MCF 10A (cell line): ENCODE measurements around the gene GREB1L. TPM values are rescaled to one million over a fixed set of nuclear protein-coding genes. Genes with fewer than 3 reads are reported as not detected.

Experiments used
- BruUV-seq: library from RNA; stranded (reverse); fragments of 400-500 nt; replicated peaks from 2 replicates; lab custom pipeline; 2021; lab: Mats Ljungman, UMichigan
- CTCF ChIA-PET: fragments of 300-600 bp; sonication (Branson Sonifier 250); formaldehyde crosslinking; extraction: SDS; loops from one replicate; lab custom pipeline; 2021; ENCODE audit warnings: antibody characterized with exemption, inconsistent platforms; lab: Yijun Ruan, JAX
- POLR2A ChIA-PET: fragments of 300-600, 350-650 bp; sonication (Branson Sonifier 250); formaldehyde crosslinking; extraction: SDS; loops from one replicate; lab custom pipeline; 2020; ENCODE audit warnings: antibody characterized with exemption, inconsistent platforms; lab: Yijun Ruan, JAX
- DNase-seq: peaks from one replicate; pipeline ENCODE4 v3.0.0-alpha.2; 2018; ENCODE audit not compliant: unreplicated experiment
- H3K27ac Mint-ChIP-seq: one replicate; pipeline ENCODE4 v1.8.0; 2022; ENCODE audit warnings: mild to moderate bottlenecking, low read depth, mixed read lengths; ENCODE audit not compliant: unreplicated experiment
- H3K27me3 Mint-ChIP-seq: one replicate; pipeline ENCODE4 v1.8.0; 2022; ENCODE audit warnings: mixed read lengths; ENCODE audit not compliant: insufficient read depth, unreplicated experiment
- H3K36me3 Mint-ChIP-seq: one replicate; pipeline ENCODE4 v1.8.0; 2022; ENCODE audit warnings: mild to moderate bottlenecking, moderate library complexity, mixed read lengths; ENCODE audit not compliant: insufficient read depth, unreplicated experiment
- H3K4me1 Mint-ChIP-seq: one replicate; pipeline ENCODE4 v1.8.0; 2022; ENCODE audit warnings: mixed read lengths; ENCODE audit not compliant: insufficient read depth, unreplicated experiment
- H3K4me3 Mint-ChIP-seq: one replicate; pipeline ENCODE4 v1.8.0; 2022; ENCODE audit warnings: mild to moderate bottlenecking, moderate library complexity, mixed read lengths; ENCODE audit not compliant: unreplicated experiment
- H3K9me3 Mint-ChIP-seq: one replicate; pipeline ENCODE4 v1.8.0; 2022; ENCODE audit warnings: mixed read lengths; ENCODE audit not compliant: unreplicated experiment
- CTCF ChIP-seq: fragments of 200-600 bp; IDR thresholded peaks from one replicate; pipeline ENCODE4 v1.8.0; 2022; ENCODE audit warnings: antibody characterized with exemption, mild to moderate bottlenecking; ENCODE audit not compliant: unreplicated experiment
- intact Hi-C: fragments of 100-400 bp; cut with micrococcal nuclease; formaldehyde crosslinking; loops from 2 replicates; pipeline ENCODE4 v1.14.1; 2022
- total RNA-seq: library from RNA; stranded (reverse); gene quantifications from 2 replicates; pipeline ENCODE4 v1.2.3, GENCODE V29; 2022

The GREB1L gene
- total RNA-seq, 1 experiment from 2014 or later, result 9.4 TPM

- H3K27me3 Mint-ChIP-seq, result no peaks in the 10 kb centered on the region
- no peak for TF ChIP-seq CTCF
- POLR2A ChIA-PET, result interaction anchor here (0.7 kb wide), 2 partner anchors 263 to 385 kb away, joined by 3 read pairs; no protein-coding TSS in a partner anchor
- H3K4me1 Mint-ChIP-seq, result peaks cover 15% of the 10 kb centered on the region
- BruUV-seq, result no TSS peak
- H3K27ac Mint-ChIP-seq, result no peak overlapping the region
- intact Hi-C loops, result no loop called here
- H3K9me3 Mint-ChIP-seq, result no peaks in the 10 kb centered on the region
- no peak for DNase-seq
- CTCF ChIA-PET, result interaction anchor here (0.6 to 1.3 kb wide), 5 partner anchors 13 to 262 kb away, joined by 3 to 4 read pairs (median 3); no protein-coding TSS in a partner anchor
- H3K36me3 Mint-ChIP-seq, result peaks cover 16% of the 10 kb centered on the region
- H3K4me3 Mint-ChIP-seq, result no peak overlapping the region
These were observed 215.1 kb downstream of the GREB1L start for GRCh38 chr18:21457179-21457535.

GRCh38 chr18:21458310-21458709 is 216.3 kb downstream of the GREB1L start:
- no peak for DNase-seq
- Mint-ChIP-seq H3K4me3 (no peak overlapping the region), H3K9me3 (no peaks in the 10 kb centered on the region), H3K4me1 (peaks cover 15% of the 10 kb centered on the region), H3K27ac (no peak overlapping the region), H3K36me3 (peaks cover 10% of the 10 kb centered on the region), H3K27me3 (no peaks in the 10 kb centered on the region)
- ChIA-PET POLR2A (no interaction called here), CTCF (no interaction called here)
- no peak for TF ChIP-seq CTCF
- BruUV-seq, result no TSS peak
- intact Hi-C loops, result no loop called here

GRCh38 chr18:21458788-21459187 is 216.8 kb downstream of the GREB1L start:
- H3K4me3 Mint-ChIP-seq, result no peak overlapping the region
- peaks cover 15% of the 10 kb centered on the region for H3K4me1 Mint-ChIP-seq
- H3K27me3 Mint-ChIP-seq, result no peaks in the 10 kb centered on the region
- intact Hi-C loops, result no loop called here
- no peaks in the 10 kb centered on the region for H3K9me3 Mint-ChIP-seq
- DNase-seq, result no peak
- peaks cover 10% of the 10 kb centered on the region for H3K36me3 Mint-ChIP-seq
- no TSS peak for BruUV-seq
- no peak for TF ChIP-seq CTCF
- H3K27ac Mint-ChIP-seq, result no peak overlapping the region
- POLR2A ChIA-PET, result no interaction called here
- CTCF ChIA-PET, result no interaction called here

GRCh38 chr18:21459706-21460286 is 217.8 kb downstream of the GREB1L start:
- no TSS peak for BruUV-seq

More at GRCh38 chr18:21459706-21460286, 217.8 kb downstream of the GREB1L start:
- ChIA-PET CTCF (interaction anchor here (0.9 to 1.9 kb wide), 2 partner anchors 9 to 14 kb away, joined by 3 to 7 read pairs; no protein-coding TSS in a partner anchor), POLR2A (no interaction called here)
- Mint-ChIP-seq H3K36me3 (peaks cover 10% of the 10 kb centered on the region), H3K4me1 (peaks cover 15% of the 10 kb centered on the region), H3K9me3 (no peaks in the 10 kb centered on the region), H3K27ac (no peak overlapping the region), H3K4me3 (no peak overlapping the region), H3K27me3 (no peaks in the 10 kb centered on the region)
- no peak for TF ChIP-seq CTCF
- intact Hi-C loops, result no loop called here
- no peak for DNase-seq
